HG02642 (cell line): Measurements from ENCODE around the gene STX8.

ENCODE experiments used
- ATAC-seq: cut with Tn5 transposase; IDR thresholded peaks from one replicate; pipeline ENCODE4 v1.9.1; 2021; ENCODE audit warnings: mild to moderate bottlenecking; ENCODE audit not compliant: unreplicated experiment, poor library complexity

The STX8 gene

DNA sequence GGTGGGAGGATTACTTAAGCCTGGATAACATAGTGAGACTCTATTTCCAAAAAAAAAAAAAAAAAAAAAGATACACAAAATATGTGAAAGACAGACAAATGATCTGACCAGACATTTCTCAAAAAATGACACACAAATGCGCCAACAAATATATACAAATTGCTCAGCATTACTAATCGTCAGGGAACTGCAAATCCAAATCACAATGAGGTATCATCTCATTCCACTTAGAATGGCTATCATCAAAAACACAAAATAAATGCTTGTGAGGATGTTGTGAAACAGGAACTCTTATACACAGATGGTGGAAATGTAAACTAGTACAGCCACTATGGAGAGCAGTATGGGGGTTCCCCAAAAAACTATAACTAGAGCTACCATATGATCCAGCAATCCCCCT lies 62.4 kb downstream of the STX8 start:
- no peak for ATAC-seq

DNA sequence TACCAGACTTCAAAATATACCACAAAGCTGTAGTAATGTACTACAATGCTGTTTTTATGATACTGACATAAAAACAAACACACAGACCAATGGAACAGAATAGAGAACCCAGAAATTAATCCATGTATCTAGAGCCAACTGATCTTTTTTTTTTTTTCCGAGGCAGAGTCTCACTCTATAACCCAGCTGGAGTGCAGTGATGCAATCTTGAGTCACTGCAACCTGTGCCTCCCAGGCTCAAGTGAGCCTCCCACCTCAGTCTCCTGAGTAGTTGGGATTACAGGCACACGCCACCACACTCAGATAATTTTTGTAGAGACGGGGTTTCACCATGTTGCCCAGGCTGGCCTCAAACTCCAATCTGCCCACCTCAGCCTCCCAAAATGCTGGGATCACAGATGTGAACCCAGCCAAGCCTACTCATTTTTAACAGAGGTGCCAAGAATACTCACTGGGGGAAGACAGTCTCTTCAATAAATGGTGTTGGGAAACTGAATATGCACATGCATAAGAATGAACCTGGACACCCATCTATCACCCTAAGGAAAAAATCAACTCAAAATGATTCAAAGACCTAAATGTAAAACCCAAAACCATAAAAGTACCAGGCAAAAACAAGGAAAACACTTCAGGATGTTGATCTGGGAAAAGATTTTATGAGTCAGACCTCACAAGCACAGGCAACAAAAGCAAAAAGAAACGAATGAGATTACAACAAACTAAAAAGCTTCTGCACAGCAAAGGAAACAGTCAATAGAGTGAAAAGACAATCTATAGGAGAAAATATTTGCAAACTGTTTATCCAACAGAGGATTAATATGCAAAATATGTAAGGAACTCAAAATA lies 63.1 kb downstream of the STX8 start:
- no peak for ATAC-seq

- no peak for ATAC-seq
These were observed 66.3 kb downstream of the STX8 start for GRCh38 chr17:9509236-9509816.

DNA sequence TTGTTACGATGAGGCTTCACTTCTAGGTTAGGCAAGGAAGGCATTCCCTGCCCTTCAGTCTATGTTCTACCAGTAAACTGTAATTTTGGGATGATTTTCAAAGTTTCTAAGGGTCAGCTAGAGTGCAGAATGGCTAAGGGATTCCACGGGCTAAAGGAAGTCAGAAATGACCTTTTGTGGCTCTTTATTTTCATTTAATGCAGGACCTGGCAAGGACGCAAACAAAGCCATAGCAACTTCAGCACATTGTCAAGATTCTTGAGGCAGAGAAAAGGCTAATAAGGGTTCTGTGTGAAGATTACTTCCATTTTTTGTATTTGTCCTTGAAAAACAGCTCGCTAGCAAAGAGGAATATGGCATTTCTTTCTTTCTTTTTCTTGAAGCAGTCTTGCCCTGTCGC lies 76.6 kb downstream of the STX8 start:
- ATAC-seq, result no peak

DNA sequence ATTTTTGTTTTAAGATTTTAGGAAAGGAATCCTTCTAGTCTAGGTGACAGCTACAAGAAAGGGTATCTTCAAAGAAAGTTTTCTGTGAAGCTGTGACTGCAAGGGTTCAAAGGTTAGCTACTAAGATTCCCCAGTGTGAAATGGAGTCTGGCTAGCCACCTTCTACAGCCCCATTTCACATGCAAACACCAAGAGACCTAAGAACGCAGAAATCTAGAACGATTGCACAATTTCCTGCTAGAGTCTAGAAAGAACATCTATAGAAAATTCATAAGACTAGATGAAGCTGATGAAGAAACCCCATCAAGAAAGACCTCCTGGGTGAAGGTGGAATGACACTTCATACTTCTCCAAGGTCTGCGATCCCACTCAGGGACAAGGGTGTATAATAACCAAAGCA lies 77.1 kb downstream of the STX8 start:
- ATAC-seq, result no peak

DNA sequence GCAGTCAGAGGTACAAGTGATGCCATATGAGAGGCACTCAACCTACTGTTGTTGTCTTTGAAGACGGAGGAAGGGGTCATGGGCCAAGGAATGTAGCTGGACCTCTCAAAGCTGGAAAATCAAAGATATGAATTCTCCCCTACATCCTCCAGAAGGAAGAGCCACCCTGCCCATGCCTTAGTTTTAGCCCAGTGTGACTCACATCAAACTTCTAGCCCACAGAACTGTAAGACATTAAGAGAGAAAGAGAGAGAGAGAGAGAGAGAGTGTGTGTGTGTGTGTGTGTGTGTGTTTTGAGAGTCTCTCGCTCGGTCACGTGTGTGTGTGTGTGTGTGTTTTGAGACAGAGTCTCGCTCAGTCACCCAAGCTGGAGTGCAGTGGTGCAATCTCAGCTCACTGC lies 87.1 kb downstream of the STX8 start:
- no peak for ATAC-seq

- no peak for ATAC-seq
These were observed 88.2 kb downstream of the STX8 start for GRCh38 chr17:9487406-9487805.

GRCh38 chr17:9484789-9485188 lies 90.8 kb downstream of the STX8 start:
- no peak for ATAC-seq

GRCh38 chr17:9479964-9480363 lies 95.7 kb downstream of the STX8 start:
- no peak for ATAC-seq

- ATAC-seq, result no peak
These were observed 96.7 kb downstream of the STX8 start for GRCh38 chr17:9478889-9479288.

DNA sequence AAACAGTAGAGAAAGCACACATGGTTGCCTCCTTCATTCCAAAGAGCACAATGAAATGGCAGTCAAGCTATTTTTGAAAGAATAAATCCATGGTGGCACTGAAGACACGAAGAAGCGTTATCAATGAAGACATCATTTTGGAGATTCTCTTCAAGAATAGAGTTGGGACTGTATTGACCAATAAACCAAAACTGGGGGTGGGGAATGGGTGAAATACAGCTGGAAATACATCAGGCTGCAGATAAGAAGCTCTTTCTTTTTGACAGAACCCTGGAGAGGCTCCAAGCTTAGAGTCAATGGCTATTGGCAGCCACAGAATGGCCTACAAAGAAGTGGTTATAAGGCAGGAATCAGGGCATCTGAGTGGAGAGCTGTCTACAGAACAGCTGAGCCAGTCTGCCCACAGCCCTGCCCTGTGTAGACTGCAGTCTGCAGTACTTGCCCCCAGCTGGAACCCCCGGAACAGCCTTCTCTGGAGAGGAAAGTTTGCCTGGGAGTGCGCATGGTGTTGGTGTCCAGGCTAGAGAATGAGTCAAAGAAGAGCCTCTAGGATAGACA lies 100.4 kb downstream of the STX8 start:
- no peak for ATAC-seq

DNA sequence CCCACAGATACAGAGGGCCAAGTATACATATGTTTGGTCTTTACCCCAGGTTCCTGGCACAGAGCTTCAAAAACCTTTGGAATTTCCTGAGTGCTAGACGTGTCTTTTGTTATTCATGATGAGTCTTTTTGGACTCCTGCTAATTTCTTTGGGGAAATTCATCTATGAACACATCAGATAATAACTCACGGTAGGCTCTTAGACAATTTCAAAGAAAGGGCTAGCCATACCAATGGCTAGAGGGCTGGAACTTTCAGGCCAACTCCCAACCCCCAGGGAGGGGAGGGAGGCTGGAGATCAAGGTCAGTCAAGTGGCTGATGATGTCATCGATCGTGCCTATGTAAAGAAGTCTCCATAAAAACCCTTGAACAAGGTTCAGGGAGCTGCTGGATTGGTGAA lies 101.9 kb downstream of the STX8 start:
- ATAC-seq, result no peak

GRCh38 chr17:9472541-9472940 lies 103.1 kb downstream of the STX8 start:
- no peak for ATAC-seq

DNA sequence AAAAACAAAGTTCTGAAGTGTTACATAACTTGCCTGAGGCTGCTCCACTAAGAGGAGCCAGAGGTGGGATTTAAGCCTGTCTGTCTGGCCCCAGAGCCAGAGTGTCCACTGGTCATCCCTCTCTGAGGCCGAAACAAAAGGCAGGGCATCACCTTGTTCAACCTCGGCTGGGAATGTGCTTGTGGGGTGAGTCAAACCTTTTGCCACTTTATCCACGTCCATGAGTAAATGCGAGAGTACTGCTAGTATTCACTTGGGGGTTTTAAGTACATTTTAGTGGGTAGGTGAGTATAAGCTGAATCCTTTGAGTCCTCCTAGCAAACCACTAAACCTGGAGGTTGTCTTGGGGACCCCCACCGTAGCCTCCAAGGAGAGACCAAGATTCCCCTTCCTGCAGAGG lies 103.5 kb downstream of the STX8 start:
- ATAC-seq, result no peak

DNA sequence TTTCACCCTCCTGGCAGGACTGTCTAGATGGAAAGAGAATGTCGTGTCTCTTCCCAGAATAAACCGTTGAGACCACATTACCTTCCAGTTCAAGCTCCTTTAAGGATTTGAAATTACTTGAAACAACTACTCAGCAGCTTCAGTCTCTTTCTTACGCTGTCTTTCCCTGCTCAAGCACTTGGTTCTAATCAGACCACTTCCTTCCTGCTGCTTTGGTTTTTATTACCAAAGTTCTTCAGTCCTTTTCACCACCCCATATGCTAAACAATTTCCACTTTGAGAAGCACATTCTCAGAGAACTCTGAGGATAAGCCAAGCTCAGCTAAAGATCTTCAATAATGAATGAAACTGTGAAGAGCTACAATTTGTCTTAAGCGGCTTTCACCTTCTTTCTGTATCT lies 105.4 kb downstream of the STX8 start:
- ATAC-seq, result no peak

GRCh38 chr17:9468937-9469336 lies 106.7 kb downstream of the STX8 start:
- no peak for ATAC-seq

GRCh38 chr17:9468532-9468931 lies 107.1 kb downstream of the STX8 start:
- ATAC-seq, result no peak

- no peak for ATAC-seq
These were observed 108.1 kb downstream of the STX8 start for GRCh38 chr17:9467518-9467917.

DNA sequence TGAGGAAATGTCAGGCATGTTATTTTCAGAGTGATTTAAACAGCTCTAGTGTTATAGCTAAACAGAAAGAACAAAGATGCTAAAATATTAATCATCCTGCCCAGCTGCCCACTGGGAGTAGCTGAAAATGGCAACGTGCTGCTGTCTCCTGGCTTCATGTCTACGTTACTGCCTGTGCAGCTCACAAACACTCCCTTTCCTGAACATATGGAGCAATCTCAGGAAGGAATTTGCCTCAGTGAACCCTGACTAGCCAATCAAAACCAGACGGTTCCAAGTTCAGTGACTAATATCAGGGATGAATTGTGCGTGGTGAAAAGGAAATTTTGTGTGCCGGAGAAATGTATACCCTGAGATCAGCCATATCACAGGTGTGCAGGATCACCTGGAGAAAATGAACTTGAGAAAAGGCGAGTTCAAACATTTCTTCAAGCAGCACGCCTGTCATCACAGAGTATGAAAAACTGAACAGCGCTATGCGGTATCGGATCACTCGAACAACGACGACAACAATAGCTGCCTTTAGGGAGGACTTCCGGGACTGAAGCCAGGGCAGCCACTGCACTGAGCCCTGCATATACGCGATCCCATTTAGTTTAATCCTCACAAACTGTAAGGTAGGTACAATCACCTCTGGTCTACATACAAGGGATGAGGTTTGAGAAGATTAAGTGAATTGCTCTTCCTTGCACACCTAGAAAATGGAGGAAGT lies 110.3 kb downstream of the STX8 start:
- no peak for ATAC-seq

GRCh38 chr17:9457005-9457404 lies 118.6 kb downstream of the STX8 start:
- ATAC-seq, result no peak

GRCh38 chr17:9456330-9456729 lies 119.3 kb downstream of the STX8 start:
- no peak for ATAC-seq
